Measurements from ENCODE around the gene EYS.

Gene EYS

GRCh38 chr6:64902596-64902995 is 804.4 kb downstream of the EYS start:
- no peak overlapping the region for H3K4me3 ChIP-seq (IDR thresholded peaks at IDR 0.05; ENCODE audit: insufficient read depth, low read depth, low read length)
- H3K9ac ChIP-seq = no peak overlapping the region
- no peaks in the 10 kb centered on the region; the same call in 1 of the 2 replicates for H3K36me3 ChIP-seq (ENCODE audit: insufficient read depth)
- no peaks in the 10 kb centered on the region for H3K4me1 ChIP-seq (ENCODE audit: low read depth, poor library complexity, severe bottlenecking)
- H2AFZ ChIP-seq (ENCODE audit: low read depth) = no peak overlapping the region
- H3K27ac ChIP-seq = no peak overlapping the region
- H4K20me1 ChIP-seq (ENCODE audit: insufficient read depth) = no peaks in the 10 kb centered on the region
- no peaks in the 10 kb centered on the region for H3K79me2 ChIP-seq (ENCODE audit: insufficient read depth, low read depth)
- H3K4me2 ChIP-seq = no peak overlapping the region
- no peak for TF ChIP-seq CTCF (conservative IDR thresholded peaks at IDR 0.05; ENCODE audit: low read depth, low read length)
- no peaks in the 10 kb centered on the region for H3K27me3 ChIP-seq (ENCODE audit: insufficient read depth, low read depth)

GRCh38 chr6:64896939-64897338 is 810.1 kb downstream of the EYS start:
- H3K27ac ChIP-seq = no peak overlapping the region
- no peaks in the 10 kb centered on the region for H3K27me3 ChIP-seq (ENCODE audit: insufficient read depth, low read depth)
- TF ChIP-seq CTCF (conservative IDR thresholded peaks at IDR 0.05; ENCODE audit: low read depth, low read length) = no peak
- no peak overlapping the region for H2AFZ ChIP-seq (ENCODE audit: low read depth)
- no peaks in the 10 kb centered on the region for H4K20me1 ChIP-seq (ENCODE audit: insufficient read depth)
- H3K79me2 ChIP-seq (ENCODE audit: insufficient read depth, low read depth) = no peaks in the 10 kb centered on the region
- H3K9ac ChIP-seq = no peak overlapping the region
- H3K4me2 ChIP-seq = no peak overlapping the region
- H3K4me3 ChIP-seq (IDR thresholded peaks at IDR 0.05; ENCODE audit: insufficient read depth, low read depth, low read length) = no peak overlapping the region
- H3K4me1 ChIP-seq (ENCODE audit: low read depth, poor library complexity, severe bottlenecking) = no peaks in the 10 kb centered on the region
- no peaks in the 10 kb centered on the region for H3K36me3 ChIP-seq (ENCODE audit: insufficient read depth)

GRCh38 chr6:64895945-64896344 is 811.1 kb downstream of the EYS start:
- no peak for TF ChIP-seq CTCF (conservative IDR thresholded peaks at IDR 0.05; ENCODE audit: low read depth, low read length)
- H2AFZ ChIP-seq (ENCODE audit: low read depth) = no peak overlapping the region
- H3K27ac ChIP-seq = no peak overlapping the region
- no peak overlapping the region for H3K4me2 ChIP-seq
- no peaks in the 10 kb centered on the region for H3K79me2 ChIP-seq (ENCODE audit: insufficient read depth, low read depth)
- H3K9ac ChIP-seq = no peak overlapping the region
- H3K4me3 ChIP-seq (IDR thresholded peaks at IDR 0.05; ENCODE audit: insufficient read depth, low read depth, low read length) = no peak overlapping the region
- no peaks in the 10 kb centered on the region for H3K27me3 ChIP-seq (ENCODE audit: insufficient read depth, low read depth)
- H3K36me3 ChIP-seq (ENCODE audit: insufficient read depth) = no peaks in the 10 kb centered on the region
- no peaks in the 10 kb centered on the region for H3K4me1 ChIP-seq (ENCODE audit: low read depth, poor library complexity, severe bottlenecking)
- H4K20me1 ChIP-seq (ENCODE audit: insufficient read depth) = no peaks in the 10 kb centered on the region

- Histone ChIP-seq H3K9ac (no peak overlapping the region), H3K4me2 (no peak overlapping the region)
These were observed 816.4 kb downstream of the EYS start for GRCh38 chr6:64890609-64891008.

More at GRCh38 chr6:64890609-64891008, 816.4 kb downstream of the EYS start:
- Histone ChIP-seq H3K4me1 (ENCODE audit: low read depth, poor library complexity, severe bottlenecking) (no peaks in the 10 kb centered on the region), H3K27ac (no peak overlapping the region), H2AFZ (ENCODE audit: low read depth) (no peak overlapping the region), H4K20me1 (ENCODE audit: insufficient read depth) (no peaks in the 10 kb centered on the region), H3K4me3 (IDR thresholded peaks at IDR 0.05; ENCODE audit: insufficient read depth, low read depth, low read length) (no peak overlapping the region), H3K36me3 (ENCODE audit: insufficient read depth) (no peaks in the 10 kb centered on the region), H3K79me2 (ENCODE audit: insufficient read depth, low read depth) (no peaks in the 10 kb centered on the region), H3K27me3 (ENCODE audit: insufficient read depth, low read depth) (no peaks in the 10 kb centered on the region)
- no peak for TF ChIP-seq CTCF (conservative IDR thresholded peaks at IDR 0.05; ENCODE audit: low read depth, low read length)
